NAMALWA (cell line): ENCODE data around the gene CAAP1.
"Not testable (repeated sequence)": the region's sequence is repeated elsewhere in the genome, so short reads cannot be mapped to it uniquely, and the experiment has no call there.

ENCODE experiments used
- DNase-seq: peaks from one replicate; pipeline ENCODE4 v3.0.0-alpha.2; 2015; ENCODE audit warnings: low spot score

Gene CAAP1

DNA sequence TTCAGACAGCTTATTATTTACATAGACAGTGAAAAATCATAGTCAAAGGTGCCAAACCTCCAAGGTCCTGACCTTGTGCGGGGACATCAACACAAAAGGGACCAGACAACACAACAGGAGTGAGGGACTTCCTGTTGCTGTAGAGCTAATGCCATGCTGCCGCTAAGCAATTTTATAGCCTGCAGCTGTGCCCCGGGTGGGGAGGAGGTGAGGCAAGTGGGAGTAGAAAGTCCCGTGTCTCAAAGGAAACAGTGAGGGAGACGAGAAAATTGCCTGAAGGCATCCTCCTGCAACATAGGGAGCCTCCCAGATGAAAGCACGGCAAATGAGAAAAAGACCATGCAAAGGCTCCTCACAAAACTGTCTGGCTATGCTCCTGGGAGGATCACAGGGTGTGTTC, 58.8 kb downstream of the CAAP1 start:
- DNase-seq, result no peak

DNA sequence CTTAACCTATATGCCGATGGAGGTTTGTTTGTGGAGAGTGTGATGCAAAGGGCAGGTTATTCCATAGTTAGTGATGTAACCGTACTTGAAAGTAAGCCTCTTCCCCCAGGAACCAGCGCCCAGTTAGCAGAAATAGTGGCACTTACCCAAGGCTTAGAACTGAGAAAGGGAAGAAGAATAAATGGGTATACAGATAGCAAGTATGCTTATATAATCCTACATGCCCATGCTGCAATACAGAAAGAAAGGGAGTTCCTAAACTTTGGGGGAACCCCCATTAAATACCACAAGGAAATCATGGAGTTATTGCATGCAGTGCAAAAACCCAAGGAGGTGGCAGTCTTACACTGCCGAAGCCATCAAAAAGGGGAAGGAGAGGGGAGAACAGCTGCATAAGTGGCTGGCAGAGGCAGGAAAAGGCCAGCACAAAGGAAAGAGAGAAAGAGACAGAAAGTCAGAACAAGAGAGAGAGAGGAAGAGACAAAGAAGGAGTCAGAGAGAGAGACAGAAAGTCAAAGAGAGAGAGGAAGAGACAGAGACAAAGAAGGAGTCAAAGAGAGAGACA, 64.1 kb downstream of the CAAP1 start:
- DNase-seq, result not testable (repeated sequence)

GRCh38 chr9:26814799-26815198, 77.8 kb downstream of the CAAP1 start:
- no peak for DNase-seq

- no peak for DNase-seq
Observed at GRCh38 chr9:26813247-26813646, 79.4 kb downstream of the CAAP1 start.

GRCh38 chr9:26812217-26812616, 80.4 kb downstream of the CAAP1 start:
- DNase-seq, result no peak

GRCh38 chr9:26811106-26811505, 81.5 kb downstream of the CAAP1 start:
- no peak for DNase-seq

DNA sequence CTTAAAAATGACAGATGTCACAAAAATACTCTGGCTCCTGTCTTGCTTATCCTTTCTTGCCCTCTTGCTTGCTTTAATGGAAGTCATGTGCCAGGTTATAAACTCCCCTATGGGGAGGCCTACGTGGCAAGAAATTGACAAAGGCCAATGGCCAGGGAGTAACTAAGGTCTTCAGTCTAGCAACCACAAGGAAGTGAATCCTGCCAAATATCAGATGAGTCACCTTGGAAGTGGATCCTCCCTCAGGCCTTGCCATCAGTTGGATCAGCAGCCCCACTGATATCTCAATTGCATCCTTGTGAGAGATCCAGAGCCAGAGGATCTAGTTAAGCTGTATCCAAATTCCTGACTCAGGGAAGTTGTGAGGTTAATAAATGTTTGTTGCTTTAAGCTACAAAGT, 82.8 kb downstream of the CAAP1 start:
- DNase-seq, result no peak

GRCh38 chr9:26807161-26807560, 85.4 kb downstream of the CAAP1 start:
- no peak for DNase-seq

DNA sequence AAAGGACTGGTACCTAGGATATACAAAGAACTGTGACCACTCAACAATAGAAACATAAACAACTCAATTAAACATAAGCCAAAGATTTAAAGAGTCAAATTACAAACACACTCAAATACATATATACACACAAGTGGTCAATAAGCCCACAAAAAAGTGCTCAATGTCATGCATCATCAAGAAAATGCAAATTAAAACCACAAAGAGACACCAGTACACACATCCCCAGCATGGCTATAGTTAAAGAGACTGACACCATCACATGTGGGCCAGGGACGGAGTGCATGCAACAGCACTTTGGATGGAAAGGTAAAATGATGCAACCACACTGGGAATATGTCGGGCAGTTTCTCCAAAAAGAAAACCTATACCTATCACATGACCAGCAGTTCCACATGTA, 89.7 kb downstream of the CAAP1 start:
- DNase-seq, result peak; percentile 13

DNA sequence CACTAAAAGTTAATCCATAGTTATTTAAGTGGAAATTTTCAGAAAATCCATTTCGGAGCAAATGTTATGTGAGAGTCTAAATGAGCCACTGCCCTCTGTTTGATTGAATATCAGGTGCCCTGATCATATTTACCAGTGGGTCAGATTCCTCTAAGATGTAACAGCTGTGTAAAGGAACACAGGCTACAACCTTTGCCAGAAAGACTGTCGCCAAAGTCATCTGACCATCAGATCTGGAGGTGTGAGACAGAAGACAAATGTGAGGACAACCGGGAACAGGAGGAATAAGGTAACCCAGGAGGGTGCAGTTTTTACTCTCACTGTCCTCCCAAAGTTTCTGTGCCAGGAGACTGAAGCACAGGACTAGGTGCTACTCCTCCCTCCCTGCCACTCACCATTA, 90.8 kb downstream of the CAAP1 start:
- DNase-seq, result no peak

- DNase-seq, result no peak
Observed at GRCh38 chr9:26800322-26800721, 92.3 kb downstream of the CAAP1 start.

DNA sequence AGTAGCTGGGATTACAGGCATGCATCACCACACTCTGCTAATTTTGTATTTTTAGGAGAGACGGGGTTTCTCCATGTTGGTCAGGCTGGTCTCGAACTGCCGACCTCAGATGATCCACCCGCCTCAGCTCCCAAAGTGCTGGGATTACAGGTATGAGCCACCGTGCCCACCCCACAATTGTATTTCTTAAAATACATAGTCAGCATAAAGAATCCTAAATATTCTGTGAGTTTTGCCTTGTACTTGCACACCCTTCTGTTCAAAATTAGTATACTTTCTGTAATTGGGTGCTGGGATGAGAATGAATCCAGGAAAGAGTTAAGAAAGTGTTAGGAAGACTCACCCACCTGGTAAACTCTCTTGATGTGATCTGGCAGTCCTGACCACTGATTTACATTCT, 101.3 kb downstream of the CAAP1 start:
- DNase-seq, result no peak
